ENCODE results near the gene FAM168A.

Gene FAM168A

DNA sequence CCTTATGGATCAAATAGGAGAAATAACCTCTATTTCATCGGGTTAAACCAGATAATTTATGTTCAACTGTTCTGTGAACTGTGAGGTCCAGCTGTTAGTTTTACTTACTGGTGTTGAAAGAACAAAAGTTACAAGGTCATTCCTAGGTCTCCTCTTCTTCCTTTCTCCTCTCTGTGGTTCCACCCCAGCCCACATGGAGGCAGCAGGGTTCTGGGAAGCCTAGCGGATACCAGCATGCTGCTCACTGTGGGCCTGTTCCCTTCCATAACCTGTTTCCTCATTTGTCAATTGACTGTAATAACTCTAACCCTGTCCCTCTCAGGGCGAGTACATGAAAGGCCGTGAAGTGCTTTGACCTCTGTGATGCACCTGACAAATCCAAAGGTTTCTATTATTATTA, 193.9 kb downstream of the FAM168A start:
- TF ChIP-seq, protein P1, sequence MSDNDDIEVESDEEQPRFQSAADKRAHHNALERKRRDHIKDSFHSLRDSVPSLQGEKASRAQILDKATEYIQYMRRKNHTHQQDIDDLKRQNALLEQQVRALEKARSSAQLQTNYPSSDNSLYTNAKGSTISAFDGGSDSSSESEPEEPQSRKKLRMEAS (IDR thresholded peaks at IDR 0.05; ENCODE audit: low read depth, low read length), result peak; percentile 51
- TF ChIP-seq MYC (IDR thresholded peaks at IDR 0.05; ENCODE audit: low read depth, low read length), result peak; percentile 26; the same call in 1 of the 2 replicates
- TF ChIP-seq CTCF (IDR thresholded peaks at IDR 0.05; ENCODE audit: low read depth, low read length), result peak; percentile 53
- no peak for TF ChIP-seq POLR2A (IDR thresholded peaks at IDR 0.05; ENCODE audit: extremely low read depth, insufficient read length)
- no peak overlapping the region for H3K4me3 ChIP-seq (ENCODE audit: low read depth, low read length)
- peak; percentile 67 for DNase-seq (ENCODE audit: low read depth)

DNA sequence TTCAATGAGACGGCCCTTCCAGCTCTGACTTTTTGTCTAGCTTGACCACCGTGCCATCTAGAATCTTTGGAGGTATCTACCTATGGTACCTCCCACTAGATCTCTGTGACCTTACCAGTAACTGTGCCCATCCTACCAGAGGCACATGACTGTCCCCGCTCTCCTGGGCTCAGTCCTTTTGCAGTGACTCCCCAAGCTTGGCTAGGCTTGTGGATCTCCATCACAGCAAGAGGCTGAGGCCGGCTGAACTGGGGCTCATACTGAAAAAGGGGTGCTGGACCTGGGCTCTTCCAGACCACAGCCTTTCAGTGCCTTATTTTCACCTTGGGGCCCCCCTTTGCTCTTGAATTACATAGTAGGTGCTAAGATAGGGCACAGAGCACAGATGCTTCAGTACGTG, 194.4 kb downstream of the FAM168A start:
- no peak for DNase-seq (ENCODE audit: low read depth)
- no peak overlapping the region for H3K4me3 ChIP-seq (ENCODE audit: low read depth, low read length)
- TF ChIP-seq, protein P1 (IDR thresholded peaks at IDR 0.05; ENCODE audit: low read depth, low read length), result no peak
- TF ChIP-seq MYC (IDR thresholded peaks at IDR 0.05; ENCODE audit: low read depth, low read length), result no peak
- no peak for TF ChIP-seq CTCF (IDR thresholded peaks at IDR 0.05; ENCODE audit: low read depth, low read length)
- no peak for TF ChIP-seq POLR2A (IDR thresholded peaks at IDR 0.05; ENCODE audit: extremely low read depth, insufficient read length)

DNA sequence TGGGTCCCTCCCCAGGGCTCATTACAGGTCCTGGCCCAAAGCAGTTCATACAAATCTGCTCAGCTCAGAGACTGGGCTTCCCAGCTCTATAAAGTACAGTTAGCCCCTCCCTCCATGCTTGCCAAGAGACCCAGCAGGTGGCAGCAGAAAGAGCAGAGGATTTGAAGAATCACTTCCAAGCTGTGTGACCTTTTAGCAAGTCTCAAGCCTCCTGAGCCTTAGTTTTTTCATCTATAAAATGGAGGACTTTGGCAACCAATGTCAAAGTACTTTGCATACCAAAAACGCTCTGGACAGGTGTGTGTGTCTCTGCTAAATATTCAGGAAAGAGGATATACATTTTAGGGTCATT, 195.1 kb downstream of the FAM168A start:
- H3K4me3 ChIP-seq (ENCODE audit: low read depth, low read length), result no peak overlapping the region
- TF ChIP-seq POLR2A (IDR thresholded peaks at IDR 0.05; ENCODE audit: extremely low read depth, insufficient read length) (no peak), MYC (IDR thresholded peaks at IDR 0.05; ENCODE audit: low read depth, low read length) (no peak), CTCF (IDR thresholded peaks at IDR 0.05; ENCODE audit: low read depth, low read length) (peak; percentile 48)
- TF ChIP-seq, protein P1 (IDR thresholded peaks at IDR 0.05; ENCODE audit: low read depth, low read length), result no peak
- peak; percentile 60 for DNase-seq (ENCODE audit: low read depth)

DNA sequence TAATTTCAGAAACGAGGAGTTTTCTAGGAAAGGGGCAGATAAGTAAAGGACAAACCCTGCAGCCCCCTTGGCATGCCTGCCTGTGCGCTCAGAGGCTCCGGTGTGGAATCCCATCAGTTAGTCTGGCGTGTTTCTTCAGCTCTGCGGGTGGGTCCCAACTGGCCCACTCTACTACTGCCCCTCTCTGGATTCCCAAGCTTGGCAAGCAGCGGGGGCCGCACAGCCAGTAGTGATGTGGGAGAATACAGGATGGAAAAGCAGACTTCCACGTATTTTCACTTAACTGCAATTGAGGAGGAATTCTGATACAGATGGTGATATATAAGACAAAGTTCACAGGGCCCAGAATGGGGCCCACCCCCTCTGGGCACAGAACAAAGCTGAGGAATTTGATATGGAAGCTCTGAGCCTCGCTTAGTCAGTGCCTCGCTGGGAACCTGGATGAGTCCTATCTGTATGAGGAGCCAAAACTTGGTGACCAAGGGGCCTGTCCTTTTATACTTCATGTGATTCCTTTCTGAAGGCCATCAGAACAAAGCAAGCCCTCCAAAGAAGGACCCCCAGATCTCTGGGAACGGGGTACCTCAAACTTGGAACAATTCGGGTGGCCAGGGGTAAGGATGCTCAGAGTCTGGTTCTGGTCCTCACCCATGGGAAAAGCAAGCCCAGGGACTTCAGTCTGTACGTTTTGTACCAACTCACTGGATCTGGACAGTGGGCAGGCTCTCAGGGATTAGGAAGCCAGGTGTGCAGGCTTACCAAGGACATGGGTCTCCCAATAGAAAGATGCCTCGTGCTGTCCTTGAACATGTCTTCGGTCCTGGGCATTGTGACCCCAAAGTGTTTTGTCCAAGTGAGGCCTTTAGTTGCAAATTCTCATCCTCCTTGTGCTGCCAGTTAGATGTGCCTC, 195.7 kb downstream of the FAM168A start:
- TF ChIP-seq, protein P1 (IDR thresholded peaks at IDR 0.05; ENCODE audit: low read depth, low read length), result no peak
- TF ChIP-seq POLR2A (IDR thresholded peaks at IDR 0.05; ENCODE audit: extremely low read depth, insufficient read length), result no peak
- no peak for TF ChIP-seq MYC (IDR thresholded peaks at IDR 0.05; ENCODE audit: low read depth, low read length)
- no peak for TF ChIP-seq CTCF (IDR thresholded peaks at IDR 0.05; ENCODE audit: low read depth, low read length)
- DNase-seq (ENCODE audit: low read depth), result no peak
- H3K4me3 ChIP-seq (ENCODE audit: low read depth, low read length), result no peak overlapping the region

DNA sequence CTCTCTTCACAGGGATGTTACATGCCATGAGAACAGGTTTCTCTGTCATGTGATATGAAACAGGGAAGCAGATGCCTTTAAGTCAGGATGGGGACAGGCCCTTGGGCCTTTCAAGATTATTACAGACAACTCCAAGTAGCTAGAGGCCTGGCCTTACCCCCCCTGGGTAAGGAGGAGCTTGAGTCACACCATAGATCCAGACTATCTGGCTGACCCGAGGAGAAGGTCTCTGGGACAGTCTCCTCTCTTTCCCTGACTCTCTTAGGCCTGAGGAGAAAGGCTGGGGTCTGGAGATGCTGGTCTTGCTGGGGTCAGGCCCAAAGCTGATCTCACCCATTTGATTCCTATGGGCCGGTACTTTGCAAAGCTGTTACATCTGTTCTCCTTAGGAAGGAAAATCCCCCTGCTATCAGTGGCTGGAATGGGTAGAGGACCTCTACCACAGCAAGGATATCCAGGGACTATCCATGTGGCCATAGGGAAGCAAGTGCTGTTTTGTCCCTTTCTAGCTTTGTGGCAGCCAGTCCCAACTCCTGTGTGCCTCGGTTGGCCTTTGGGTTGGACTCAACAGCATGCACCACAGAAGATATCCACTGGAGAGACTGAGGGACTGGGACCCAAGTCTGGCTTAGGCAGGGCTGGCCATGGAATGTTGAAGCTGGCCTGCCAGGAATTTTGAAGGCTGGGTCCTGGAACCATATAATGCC, 196.5 kb downstream of the FAM168A start:
- peak; percentile 9 for DNase-seq (ENCODE audit: low read depth)
- TF ChIP-seq, protein P1 (IDR thresholded peaks at IDR 0.05; ENCODE audit: low read depth, low read length), result no peak
- TF ChIP-seq MYC (IDR thresholded peaks at IDR 0.05; ENCODE audit: low read depth, low read length), result no peak
- TF ChIP-seq POLR2A (IDR thresholded peaks at IDR 0.05; ENCODE audit: extremely low read depth, insufficient read length), result no peak
- no peak for TF ChIP-seq CTCF (IDR thresholded peaks at IDR 0.05; ENCODE audit: low read depth, low read length)
- H3K4me3 ChIP-seq (ENCODE audit: low read depth, low read length), result no peak overlapping the region
